GM20000 (cell line): Measurements from ENCODE around the gene KCNIP4.

Source experiments
- DNase-seq: peaks from one replicate; pipeline ENCODE4 v3.0.0; 2012; ENCODE audit warnings: low spot score
- TF ChIP-seq, protein P1 (sequence below): IDR thresholded peaks from 2 replicates; pipeline ENCODE4 v1.5.1; 2012; ENCODE audit warnings: mild to moderate bottlenecking, control low read depth; ENCODE audit errors: extremely low read depth, missing control alignments

KCNIP4 gene

DNA sequence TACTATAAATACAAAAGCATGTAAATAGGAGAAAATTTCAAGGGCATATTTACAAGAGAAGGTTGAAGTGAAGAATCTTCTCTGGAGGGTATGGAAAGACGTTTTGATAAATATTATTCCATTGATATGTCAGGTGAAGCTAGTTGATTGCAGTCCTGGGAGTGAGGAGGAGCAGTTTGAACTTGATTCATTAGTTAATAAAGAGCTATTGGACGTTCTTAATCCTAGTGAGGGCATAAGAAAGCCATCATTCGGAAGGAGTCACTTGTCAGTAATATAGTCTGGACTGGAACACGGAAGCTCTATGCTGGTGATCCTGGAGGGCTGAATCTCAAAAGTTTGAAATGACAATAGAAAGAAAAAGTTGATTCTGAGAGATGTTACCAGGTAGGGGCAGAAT is 793.2 kb downstream of the KCNIP4 start:
- no peak for DNase-seq
- TF ChIP-seq, protein P1, sequence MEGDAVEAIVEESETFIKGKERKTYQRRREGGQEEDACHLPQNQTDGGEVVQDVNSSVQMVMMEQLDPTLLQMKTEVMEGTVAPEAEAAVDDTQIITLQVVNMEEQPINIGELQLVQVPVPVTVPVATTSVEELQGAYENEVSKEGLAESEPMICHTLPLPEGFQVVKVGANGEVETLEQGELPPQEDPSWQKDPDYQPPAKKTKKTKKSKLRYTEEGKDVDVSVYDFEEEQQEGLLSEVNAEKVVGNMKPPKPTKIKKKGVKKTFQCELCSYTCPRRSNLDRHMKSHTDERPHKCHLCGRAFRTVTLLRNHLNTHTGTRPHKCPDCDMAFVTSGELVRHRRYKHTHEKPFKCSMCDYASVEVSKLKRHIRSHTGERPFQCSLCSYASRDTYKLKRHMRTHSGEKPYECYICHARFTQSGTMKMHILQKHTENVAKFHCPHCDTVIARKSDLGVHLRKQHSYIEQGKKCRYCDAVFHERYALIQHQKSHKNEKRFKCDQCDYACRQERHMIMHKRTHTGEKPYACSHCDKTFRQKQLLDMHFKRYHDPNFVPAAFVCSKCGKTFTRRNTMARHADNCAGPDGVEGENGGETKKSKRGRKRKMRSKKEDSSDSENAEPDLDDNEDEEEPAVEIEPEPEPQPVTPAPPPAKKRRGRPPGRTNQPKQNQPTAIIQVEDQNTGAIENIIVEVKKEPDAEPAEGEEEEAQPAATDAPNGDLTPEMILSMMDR, result no peak

DNA sequence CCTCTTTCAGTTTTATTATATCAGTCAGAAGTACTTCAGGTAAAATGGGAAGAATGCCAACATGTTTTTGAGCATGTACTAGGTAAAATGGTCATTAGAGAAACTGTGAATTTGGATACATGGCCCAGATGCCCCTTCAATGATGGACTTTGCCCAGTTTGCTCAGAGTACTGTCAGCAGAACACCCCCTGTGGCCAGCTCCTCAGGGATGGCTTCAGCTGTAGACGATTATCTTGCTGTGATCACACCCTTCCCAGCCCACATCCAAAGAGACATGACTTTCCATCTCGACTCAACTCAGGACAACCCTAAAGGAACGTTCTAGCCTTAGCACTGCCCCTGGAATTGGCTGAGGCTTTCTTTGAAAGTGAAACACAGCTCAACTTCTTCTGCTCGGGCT is 809.2 kb downstream of the KCNIP4 start:
- TF ChIP-seq, protein P1, result no peak
- DNase-seq, result no peak

DNA sequence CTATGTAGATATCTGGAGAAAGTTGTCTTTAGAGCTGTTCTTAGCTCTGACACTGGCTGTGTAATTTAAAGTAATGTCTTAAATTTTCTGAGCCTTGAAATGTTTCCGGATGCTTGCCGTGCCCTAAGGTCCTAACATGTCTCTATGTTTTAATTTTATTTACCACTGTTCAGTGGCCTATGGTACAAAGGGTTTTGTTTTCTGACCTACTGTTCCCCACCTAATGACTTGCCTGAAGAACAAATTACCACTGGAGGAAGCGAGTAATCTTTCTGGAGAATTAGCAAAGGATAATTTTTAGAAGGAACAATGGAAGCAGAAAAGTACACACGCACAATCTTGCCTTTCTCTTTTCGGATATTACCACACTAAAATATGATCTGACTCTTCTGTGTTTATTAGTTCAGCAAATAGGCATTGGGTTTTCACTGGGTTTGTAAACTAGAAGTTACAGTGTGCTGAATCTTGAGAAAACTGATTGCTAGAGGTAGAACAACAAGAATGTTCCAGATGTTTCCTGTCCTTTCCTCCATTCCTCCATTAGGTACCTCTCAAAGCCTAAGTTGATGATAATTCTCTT is 812.4 kb downstream of the KCNIP4 start:
- TF ChIP-seq, protein P1, result no peak
- no peak for DNase-seq

DNA sequence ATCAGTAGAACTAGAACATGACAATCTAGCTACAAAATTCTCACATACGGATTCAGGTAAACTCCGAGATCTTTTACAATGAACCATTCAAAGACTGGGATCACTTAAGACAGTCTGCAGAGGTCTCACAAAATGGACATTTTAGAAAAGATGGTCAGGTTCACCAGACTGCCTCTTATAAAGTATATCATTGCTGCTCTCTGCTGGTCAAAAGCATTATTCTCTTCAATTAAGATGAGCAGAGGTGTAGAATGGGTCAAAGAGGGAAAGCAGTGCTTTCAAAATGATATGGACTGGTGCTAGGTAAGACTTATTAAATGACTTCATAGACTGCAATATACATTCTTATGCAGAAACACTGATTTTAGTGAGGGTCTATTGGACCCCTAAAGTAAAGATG is 813.6 kb downstream of the KCNIP4 start:
- TF ChIP-seq, protein P1, result no peak
- DNase-seq, result no peak

DNA sequence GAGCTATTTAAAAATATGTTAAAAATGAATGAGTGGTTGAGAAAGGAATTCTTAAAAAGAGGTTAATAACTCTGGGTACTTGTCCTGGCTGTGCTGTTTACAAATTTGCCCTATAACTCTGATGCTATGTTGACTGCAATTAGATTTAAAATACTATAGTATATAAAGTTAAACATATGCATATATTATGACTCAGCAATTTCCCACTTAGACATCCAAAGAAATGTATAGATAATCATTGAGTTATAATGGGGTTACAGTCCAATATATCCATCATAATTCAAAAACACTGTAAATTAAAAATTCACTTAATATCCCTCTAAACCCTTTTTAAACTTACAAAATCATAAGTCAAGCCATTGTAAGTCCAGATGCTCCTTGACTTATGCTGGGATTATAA is 818.0 kb downstream of the KCNIP4 start:
- TF ChIP-seq, protein P1, result no peak
- no peak for DNase-seq

DNA sequence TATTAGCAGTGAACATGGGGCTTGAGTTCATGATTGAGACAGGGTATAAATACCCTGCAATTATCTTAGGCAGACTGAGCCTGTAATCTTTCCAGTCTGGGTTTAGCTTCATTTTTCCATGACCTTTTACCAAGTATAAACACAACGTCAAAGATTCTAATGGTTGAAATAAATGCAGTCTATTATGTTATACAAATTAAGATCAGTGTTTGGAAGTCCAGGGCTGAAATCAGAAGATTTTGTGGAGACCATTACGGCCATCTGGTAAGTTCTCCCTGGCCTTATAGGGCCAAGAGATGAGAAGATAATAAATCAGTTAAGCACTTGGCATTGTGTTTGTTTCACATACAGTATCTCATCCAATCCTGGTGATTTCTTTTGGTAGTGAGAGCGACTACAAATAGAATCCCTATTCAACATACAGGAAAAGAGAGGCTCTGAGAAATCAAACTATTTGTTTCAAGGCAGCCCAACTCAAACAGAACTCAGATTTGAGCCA is 822.5 kb downstream of the KCNIP4 start:
- TF ChIP-seq, protein P1, result no peak

DNA sequence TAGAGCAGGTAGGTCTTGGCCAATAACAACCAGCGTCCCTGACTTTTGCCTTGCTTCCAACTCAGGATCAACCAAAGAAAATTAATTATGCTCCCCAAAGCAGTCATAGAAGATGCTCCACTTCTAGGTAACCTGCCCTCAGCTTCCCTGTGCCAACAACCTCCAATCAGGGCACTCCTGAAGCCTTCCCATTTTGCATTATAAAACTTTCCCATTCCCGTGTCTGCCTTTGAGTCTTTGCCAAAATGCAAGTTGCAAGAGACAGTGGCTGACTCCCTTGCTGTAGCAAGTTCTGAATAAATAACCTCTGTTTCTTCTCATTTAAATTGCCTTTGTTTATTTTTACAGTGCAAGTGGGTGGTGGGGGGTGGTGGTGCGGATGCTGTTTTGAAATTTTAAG is 830.3 kb downstream of the KCNIP4 start:
- TF ChIP-seq, protein P1, result no peak
- DNase-seq, result no peak

More for the DNA sequence above, 822.5 kb downstream of the KCNIP4 start:
- no peak for DNase-seq
